Glomerular endothelial cell (primary cell): Measurements from ENCODE around the gene SRSF11. TPM values are rescaled to one million over a fixed set of nuclear protein-coding genes. Genes with fewer than 3 reads are reported as not detected.
"Not testable (repeated sequence)": the region's sequence is repeated elsewhere in the genome, so short reads cannot be mapped to it uniquely, and the experiment has no call there.

Experiments
- DNase-seq: peaks from one replicate; pipeline ENCODE4 v3.0.0-alpha.2; 2011; ENCODE audit warnings: low read depth, low spot score; ENCODE audit errors: extremely low read depth
- total RNA-seq: library from RNA; depleted of rRNA; stranded (reverse); fragments of >200 nt; gene quantifications from 2 replicates; pipeline ENCODE4 v1.2.3, GENCODE V29; 2015

SRSF11 gene, protein sequence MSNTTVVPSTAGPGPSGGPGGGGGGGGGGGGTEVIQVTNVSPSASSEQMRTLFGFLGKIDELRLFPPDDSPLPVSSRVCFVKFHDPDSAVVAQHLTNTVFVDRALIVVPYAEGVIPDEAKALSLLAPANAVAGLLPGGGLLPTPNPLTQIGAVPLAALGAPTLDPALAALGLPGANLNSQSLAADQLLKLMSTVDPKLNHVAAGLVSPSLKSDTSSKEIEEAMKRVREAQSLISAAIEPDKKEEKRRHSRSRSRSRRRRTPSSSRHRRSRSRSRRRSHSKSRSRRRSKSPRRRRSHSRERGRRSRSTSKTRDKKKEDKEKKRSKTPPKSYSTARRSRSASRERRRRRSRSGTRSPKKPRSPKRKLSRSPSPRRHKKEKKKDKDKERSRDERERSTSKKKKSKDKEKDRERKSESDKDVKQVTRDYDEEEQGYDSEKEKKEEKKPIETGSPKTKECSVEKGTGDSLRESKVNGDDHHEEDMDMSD
- total RNA-seq, result 59.7 and 122 TPM in 2 replicates

DNA sequence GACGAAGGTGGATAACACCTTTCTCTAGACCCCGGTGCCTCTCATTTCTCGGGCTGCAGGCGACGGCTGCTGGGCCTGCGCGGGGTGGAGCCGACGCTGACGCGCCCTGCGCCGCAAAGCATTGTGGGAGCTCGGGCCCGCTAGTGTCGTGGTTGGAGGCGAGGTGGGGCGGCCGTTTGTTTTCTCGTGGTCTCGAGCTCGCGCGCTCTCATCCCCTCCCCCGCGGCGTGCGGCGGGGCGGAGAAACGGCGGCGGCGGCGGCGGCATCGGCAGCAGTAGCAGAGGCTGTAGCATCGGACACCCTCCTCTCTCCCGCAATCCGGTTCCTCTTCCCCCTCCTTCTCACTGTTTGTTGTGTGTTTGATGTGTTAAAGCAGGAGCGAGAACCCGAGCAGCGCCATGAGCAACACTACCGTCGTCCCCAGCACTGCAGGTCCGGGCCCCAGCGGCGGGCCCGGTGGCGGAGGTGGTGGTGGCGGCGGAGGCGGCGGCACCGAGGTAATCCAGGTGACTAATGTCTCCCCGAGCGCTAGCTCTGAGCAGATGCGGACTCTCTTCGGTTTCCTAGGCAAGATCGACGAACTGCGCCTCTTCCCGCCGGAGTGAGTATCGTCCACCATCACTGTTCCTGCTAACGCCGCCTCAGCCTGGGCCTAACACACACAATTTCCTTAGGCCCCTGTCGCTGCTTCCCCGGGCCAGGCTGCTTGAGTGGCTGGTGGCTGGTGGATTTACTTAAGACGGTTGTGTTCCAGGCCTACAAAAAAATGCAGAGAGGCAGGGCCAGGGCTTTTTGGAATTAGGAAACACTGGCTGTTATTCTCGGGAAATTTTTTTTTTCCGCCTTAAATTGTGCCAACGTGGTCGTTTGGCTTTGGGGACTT, at the start of gene SRSF11:
Gene SRSF11, plus strand, starts transcription at position 143 of the 884 bp plus-strand sequence. Its CDS starts 257 bp downstream, at position 400.
- DNase-seq, result no peak

DNA sequence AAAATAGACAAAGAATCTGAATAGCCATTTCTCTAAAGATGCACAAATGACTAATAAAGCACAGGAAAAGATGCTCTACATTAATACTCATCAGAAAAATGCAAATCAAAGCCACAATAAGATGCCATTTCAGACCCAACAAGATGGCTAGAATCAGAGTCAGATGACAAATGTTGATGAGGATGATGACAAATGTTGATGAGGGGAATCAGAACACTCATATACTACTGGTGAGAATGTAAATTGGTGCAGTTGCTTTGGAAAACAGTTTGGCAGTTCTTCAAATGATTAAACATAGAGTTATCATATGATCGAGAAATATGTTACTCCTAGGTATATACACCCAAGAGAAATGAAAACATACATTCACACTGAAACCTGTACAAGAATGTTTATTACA, 49.7 kb upstream of the SRSF11 start:
- DNase-seq, result no peak

DNA sequence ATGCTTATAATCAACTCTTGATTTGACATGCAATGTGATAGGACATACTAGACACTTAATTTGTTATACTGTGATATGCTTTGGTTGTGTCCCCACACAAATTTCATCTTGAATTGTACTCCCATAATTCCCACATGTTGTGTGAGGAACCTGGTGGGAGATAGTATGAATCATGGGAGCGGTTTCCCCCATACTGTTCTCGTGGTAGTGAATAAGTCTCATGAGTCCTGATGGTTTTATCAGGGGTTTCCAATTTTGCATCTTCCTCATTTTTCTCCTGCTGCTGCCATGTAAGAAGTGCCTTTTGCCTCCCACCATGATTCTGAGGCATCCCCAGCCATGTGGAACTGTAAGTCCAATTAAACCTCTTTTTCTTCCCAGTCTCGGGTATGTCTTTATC, 36.0 kb upstream of the SRSF11 start:
- DNase-seq, result not testable (repeated sequence)

DNA sequence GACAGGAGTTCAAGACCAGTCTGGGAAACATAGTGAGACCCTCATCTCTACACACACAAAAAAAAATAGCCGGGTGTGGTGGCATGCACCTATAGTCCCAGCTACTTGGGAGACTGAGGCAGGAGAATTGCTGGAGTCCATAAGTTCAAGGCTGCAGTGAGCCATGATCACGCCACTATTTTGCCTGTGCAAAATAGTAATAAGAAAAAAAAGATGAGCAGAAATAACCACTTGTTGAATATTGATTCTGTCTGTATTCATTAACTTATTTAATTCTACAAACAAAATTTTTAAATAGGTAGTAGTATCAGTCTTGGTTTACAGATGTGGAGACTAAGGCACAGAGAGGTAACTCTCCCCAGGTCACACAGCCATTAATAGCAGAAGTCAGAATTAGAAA, 32.7 kb upstream of the SRSF11 start:
- no peak for DNase-seq

DNA sequence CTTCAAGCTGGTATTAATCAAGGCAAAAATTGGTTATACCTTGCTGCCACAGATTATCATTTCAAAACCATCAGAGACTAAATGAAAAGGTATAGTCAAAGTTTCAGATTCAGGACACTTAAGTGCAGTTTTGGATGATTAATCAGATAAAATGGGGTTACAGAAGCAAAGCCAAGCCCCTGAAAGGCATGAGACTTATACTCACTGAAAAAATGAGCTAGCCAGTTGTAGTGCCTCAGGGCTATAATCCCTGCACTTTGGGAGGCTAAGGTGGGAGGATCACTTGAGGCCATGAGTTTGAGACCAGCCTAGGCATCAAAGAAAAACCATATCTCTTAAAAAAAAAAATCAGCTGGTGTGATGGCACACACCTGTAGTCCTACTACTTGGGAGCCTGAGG, 31.0 kb upstream of the SRSF11 start:
- no peak for DNase-seq

DNA sequence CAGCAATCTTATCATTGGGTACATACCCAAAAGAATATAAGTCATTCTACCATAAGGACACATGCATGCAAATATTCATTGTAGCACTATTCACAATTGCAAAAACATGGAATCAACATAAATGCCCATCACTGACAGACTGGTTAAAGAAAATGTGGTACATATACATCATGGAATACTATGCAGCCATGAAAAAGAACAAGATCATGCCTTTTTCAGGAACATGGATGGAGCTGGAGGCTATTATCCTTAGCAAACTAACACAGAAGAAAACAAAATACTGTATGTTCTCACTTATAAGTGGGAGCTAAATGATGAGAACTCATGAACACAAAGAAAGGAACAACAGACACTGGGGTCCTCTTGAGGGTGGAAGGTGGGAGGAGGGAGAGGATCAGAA, 28.7 kb upstream of the SRSF11 start:
- DNase-seq, result not testable (repeated sequence)

DNA sequence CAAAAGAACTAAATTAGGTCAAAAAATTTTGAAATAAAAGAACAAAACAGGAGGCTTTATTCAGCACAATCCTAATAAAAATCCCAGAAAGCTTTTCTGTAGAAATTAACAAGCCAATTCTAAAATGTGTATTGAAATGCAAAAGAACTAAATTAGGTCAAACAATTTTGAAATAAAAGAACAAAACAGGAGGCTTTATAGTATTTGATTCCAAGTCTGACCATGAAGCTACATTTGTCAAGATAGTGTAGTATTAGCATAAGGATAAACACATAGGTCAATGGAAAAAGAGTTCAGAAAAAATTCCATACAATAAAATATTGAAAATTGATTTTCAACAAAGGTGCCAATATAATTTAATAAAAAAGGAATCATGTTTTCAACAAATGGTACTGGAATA, 26.6 kb upstream of the SRSF11 start:
- DNase-seq, result no peak

DNA sequence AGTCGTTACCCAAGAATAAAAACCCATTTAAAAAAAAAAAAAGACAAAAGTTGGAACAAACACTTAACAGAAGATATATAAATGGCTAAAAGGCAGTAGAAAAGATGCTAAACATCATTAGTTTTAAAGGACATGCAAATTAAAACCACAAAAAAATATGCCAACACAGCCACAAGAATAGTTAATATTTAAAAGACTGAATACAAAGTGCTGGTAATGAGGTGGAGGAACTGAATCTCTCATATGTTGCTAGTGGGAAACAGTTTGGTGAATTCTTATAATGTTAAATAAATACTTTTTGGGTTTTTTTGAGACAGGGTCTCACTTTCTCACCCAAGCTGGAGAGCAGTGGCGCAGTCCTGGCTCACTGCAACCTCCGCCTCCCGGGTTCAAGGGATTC, 25.8 kb upstream of the SRSF11 start:
- DNase-seq, result no peak

DNA sequence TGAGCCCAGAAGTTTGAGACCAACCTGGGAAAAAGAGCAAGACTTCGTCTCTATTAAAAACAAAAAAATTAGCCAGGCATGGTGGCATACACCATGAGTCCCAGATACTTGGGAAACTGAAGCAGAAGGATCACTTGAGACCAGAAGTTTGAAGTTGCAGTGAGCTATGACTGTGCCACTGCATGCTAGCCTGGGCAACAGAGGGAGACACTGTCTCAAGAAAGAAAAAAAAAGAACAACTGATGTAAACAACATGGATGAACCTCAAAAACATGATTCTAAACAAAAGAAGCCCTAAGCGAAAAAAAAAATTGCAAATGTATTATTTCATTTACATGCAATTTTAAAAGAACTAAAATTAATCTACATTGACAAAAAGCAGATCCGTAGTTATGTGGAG, 24.8 kb upstream of the SRSF11 start:
- DNase-seq, result no peak

DNA sequence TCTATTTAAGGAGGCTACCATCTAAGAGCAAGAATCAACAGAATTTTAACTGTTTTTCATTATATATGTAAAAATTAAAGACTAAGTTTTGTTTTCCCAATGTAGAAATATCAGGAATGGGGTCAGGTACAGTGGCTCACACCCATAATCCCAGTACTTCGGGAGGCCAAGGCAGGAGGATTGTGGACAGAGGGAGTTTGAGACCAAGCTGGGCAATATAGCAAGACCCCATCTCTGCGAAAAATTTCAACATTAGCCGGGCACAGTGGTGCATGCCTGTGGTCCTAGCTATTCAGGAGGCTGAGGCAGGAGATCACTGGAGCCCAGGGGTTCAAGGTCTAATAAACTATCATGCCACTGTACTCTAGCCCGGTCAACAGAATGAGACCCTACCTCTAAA, 21.1 kb upstream of the SRSF11 start:
- DNase-seq, result no peak

DNA sequence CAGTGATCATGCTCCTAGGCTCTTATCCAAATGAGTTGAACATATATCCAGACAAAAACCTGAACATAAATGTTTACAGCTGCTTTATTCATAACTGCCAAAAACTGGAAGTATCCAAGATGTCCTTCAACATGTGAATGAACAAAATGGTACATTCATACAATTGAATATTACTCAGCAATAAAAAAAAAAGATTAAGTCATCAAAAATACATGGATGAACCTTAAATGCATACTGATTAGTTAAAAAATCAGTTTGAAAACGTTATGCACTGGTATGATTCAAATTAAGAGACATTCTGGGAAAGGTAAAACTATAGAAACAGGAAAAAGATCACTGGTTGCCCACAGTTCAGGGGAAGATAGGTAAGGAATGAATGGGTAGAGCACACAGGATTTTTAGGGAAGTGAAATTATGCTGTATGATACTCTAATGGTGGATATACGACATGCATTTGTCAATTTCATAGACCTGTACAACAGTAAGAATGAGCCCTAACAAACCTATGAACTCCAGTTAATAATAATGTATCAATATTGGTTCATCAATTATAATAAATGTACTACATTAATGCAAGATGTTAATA, 18.9 kb upstream of the SRSF11 start:
- DNase-seq, result no peak

DNA sequence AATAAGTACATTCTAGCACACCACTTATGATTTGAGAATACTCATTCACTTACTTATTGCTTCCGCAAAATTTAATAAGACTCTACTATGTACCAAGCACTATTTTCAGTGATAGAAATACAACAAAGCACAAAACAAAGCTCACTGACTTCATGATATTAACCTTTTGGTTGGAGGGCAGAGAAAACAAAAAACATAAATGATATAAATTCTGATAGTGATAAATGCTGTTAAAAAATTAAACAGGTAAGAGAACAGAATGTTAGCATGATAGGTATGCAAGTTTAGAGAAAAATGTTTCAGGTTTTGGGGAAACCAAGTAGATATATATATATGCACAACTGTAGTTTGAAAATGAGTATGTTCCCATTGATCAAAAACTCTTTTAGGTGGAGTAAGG, 17.0 kb upstream of the SRSF11 start:
- no peak for DNase-seq

DNA sequence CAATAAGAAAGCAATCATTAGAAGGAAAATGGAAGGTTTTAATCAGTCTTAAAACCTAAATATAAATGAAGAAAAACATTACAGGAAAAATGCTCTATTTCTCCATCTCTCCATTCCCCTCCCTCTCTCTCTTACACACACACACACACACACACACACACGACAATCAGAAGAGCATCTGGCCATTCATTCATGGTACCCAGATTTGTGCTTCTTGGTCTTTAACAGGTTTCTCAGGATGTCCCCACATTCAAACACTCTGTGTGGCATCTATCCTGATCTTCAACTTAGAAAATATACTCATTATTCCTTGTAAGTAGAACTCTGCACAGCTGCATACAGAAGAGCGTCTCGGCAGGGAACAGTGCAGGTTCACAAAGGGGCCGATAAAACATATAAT, 16.6 kb upstream of the SRSF11 start:
- no peak for DNase-seq

DNA sequence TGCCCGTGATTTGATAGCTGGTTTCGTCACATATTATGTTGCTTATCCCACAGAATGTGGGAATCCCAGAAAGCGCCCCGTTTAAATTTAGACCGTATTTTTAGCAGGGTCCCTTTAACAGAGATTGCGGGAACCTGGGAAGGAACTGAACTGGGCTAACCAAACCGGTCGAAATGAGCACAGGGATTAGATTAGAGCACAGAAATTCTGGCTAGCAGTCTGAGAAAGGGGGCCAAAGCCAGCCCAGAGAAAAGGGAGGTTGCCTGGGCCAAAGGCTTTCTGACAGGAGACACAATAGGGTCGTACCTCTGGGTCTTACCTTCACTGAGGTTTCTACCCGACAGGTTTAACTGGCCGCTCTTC, 16.1 kb upstream of the SRSF11 start:
- no peak for DNase-seq

DNA sequence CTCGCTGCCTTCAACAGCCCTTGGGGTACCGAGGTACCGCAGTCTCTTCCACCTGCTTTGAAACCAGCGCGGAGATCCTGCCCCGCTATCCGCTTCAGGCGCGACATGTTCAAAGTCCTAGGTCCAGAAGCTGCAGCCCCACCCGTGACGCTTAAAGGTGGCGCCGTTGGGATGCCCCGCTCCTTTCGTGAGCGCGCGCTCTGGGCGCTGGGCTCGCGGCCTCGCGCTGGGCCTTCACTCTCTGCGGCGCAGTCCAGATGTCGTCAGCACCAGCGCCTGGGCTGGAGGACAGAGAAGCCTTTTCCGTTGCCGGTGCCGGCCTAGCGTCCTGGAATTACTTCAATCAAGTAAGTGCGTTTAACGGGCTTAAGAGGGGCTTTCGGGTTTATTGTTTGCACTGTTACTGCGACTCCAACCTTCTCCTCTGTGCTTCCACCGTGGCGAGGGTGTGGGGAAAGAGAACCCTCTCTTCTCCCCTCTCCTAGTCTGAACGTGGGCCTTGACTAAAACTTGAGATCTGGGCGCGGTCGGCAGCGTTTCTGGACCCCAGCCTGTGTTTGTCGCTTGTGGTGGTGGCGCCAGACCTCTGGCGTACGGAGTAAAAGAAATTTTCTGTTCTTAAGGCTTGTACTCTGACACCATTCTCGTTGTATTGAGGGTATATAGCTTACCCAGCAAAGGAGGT, 15.6 kb upstream of the SRSF11 start, which contains the start of gene LRRC40:
Gene LRRC40, minus strand, starts transcription at position 146 of the 685 bp plus-strand sequence. Its CDS starts 39 bp downstream, at position 107.
- DNase-seq, result peak; percentile 78

DNA sequence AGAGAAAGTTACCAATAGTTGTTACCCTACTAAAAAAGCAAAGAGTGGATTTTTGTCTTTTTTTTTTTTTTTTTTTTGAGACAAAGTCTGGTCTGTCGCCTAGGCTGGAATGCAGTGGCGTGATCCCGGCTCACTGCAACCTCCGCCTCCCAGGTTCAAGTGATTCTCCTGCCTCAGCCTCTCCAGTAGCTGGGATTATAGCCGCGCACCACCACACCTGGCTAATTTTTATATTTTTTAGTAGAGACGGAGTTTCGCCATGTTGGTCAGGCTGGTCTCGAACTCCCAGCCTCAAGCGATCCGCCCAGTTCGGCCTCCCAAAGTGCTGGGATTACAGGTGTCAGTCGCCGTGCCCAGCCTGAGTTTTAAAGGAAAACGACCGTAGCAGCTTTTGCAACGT, 14.3 kb upstream of the SRSF11 start:
- DNase-seq, result not testable (repeated sequence)

DNA sequence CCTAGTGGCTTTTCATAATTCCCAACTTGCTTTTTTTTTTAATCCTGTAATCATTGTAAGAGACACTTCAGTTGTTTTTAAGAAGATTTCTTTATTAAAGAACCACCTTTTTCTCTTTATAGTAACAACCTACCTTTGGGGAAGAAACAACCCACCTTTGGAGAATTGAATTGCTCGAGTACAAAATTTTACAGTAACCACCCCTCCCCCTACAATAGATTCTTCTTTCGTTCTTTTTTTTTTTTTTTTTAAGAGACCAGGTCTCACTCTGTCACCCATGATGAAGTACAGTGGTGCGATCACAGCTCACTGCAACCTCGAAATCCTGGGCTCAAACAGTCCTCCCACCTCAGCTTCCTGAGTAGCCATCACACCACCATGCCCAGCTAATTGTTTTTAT, 13.7 kb upstream of the SRSF11 start:
- no peak for DNase-seq

DNA sequence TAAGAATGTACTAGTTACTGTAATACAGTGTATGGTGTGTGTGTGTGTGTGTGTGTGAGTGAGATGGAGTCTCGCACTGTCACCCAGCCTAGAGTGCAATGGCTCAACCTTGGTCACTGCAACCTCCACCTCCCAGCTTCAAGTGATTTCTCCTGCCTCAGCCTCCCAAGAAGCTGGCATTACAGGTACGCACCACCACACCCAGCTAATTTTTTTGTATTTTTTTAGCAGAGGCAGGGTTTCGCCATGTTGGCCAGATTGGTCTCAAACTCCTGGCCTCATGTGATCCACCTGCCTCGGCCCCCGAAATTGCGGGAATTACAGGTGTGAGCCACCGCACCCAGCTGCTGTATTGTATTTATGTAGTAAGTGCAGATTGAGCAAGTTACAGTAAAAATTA, 12.9 kb upstream of the SRSF11 start:
- no peak for DNase-seq

DNA sequence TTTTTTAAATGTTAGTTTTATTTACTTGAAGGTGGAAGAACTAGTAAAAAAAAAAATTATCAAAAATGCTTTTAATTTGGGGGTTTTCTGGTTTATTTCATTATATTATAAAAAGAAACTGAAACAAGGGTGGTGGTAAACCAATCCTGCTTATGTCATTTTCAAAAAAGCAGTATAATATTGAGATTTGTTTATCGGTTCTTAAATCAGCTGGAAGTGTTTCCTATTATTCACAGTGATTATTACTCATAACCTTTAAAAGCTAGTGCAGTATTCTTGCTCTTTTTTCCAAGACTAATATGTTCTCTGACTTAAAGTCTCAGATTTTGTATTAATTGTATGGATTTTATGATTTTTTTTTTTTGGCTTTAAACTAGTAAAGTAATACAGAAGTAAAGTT, 10.4 kb upstream of the SRSF11 start:
- DNase-seq, result no peak

DNA sequence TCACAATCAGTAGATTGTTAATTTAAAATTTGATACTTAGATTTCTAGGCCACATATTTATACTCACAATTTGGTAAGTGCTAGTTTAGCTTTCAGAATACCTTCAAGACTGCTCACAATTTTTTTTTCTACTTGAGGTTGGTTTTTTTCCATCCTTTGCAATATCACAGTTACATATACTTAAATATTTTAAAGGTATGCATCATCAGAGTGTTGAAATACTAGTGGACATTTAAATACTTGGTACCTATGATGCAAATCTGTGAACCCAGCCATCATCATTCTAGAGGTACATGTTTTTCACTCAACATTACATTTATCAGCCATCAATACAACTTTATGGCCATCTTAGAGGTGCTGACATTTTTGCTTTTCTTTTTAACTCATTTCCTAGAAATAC, 9.6 kb upstream of the SRSF11 start:
- DNase-seq, result no peak

DNA sequence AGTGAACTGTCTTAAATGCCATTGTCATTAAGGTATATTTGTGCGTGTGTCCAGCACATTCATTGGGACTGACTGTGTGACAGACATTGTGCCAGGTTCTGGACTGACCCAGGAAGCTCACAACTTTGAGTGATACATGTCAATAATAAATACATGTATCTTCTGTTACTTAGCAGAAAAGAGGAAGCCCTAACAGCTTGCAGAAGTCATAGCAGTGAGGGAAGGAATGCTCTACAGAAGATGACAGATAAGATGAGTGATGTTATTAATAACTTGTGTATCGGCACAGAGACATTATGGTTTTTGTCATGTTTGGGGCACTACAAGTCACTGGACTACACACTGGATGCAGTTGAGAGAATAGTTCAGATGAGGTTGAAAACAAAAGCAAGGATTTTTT, 1.2 kb upstream of the SRSF11 start:
- DNase-seq, result no peak
